ENCODE data around the gene CSF3.

- TF ChIP-seq EZH2phosphoT487 (IDR thresholded peaks at IDR 0.05) (no peak), CTCF (IDR thresholded peaks at IDR 0.05) (no peak), EZH2 (IDR thresholded peaks at IDR 0.05) (no peak)
Measured at GRCh38 chr17:39997543-39997942, 17.7 kb upstream of the CSF3 start.

Measured in neural progenitor cell (in vitro differentiated cells).